Glomerular endothelial cell (primary cell): ENCODE results near the gene HLF. TPM values are rescaled to one million over a fixed set of nuclear protein-coding genes. Genes with fewer than 3 reads are reported as not detected.

Experiments used
- DNase-seq: peaks from one replicate; pipeline ENCODE4 v3.0.0-alpha.2; 2011; ENCODE audit warnings: low read depth, low spot score; ENCODE audit errors: extremely low read depth
- total RNA-seq: library from RNA; depleted of rRNA; stranded (reverse); fragments of >200 nt; gene quantifications from 2 replicates; pipeline ENCODE4 v1.2.3, GENCODE V29; 2015

The HLF gene, protein sequence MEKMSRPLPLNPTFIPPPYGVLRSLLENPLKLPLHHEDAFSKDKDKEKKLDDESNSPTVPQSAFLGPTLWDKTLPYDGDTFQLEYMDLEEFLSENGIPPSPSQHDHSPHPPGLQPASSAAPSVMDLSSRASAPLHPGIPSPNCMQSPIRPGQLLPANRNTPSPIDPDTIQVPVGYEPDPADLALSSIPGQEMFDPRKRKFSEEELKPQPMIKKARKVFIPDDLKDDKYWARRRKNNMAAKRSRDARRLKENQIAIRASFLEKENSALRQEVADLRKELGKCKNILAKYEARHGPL
- 0.29 TPM in 1 of 2 replicates, not detected in the other for total RNA-seq

DNA sequence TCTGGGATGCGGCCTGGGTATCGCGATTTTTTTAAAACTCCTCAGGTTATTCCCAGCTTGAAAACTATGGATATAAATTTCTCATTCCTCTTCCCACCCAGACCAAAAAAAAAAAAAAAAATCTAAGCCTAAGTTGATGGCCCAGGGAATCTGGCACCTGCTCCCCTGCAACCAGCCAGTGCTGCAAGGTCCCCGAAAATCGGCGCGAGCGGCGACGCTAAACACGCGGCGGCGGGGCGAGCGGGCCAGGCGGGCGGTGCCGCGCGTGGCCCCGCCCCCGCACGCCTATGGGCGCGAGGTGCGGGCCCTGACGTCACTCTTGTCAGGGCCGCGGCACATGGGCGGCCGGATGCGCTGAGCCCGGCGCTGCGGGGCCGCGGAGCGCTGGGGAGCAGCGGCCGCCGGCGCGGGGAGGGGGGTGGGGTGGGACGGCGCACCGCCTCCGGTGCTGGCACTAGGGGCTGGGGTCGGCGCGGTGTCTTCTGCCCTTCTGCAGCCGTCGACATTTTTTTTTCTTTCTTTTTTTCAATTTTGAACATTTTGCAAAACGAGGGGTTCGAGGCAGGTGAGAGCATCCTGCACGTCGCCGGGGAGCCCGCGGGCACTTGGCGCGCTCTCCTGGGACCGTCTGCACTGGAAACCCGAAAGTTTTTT, at the start of gene HLF:
Gene HLF, plus strand, starts transcription at position 316 of the 654 bp plus-strand sequence. CDS start 525 bp downstream, outside the sequence.
- no peak for DNase-seq

DNA sequence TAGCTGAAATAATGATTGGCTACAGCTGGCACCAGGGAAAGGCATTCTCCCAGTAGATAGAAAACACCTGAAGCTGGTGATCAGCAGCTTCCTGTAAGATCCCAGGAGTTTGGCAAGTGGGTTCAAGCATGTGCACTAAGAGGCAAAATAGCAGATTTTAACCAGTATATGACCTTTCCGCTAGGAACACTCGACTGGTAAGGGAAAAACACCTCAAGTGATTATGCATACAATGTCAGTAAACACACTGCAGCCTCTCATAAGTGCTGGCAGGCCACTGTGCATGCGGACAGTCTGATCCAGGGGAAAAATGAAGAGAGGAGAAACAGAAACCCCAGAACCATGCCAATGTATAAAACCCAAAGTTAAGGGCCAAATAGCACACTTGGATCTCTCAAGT, 49.0 kb upstream of the HLF start:
- DNase-seq = no peak

DNA sequence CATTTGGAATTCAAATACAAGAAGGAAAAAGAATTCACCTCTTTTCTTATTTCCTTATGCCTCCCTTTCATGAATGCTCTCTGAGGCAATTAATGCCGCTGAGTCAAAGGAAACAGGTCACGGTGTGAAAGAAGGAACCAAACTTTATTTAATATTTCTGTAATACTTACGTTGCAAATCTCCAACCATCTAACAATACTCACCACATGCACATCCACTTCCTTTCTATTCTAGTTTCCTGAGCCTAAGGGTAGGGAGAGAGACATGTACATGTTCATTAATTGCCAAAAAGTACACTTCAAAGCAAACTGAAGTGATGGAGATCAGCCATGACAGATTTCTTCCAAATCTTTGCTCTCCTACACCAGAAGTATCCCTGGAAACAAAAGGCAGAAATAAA, 47.9 kb upstream of the HLF start:
- DNase-seq = no peak

DNA sequence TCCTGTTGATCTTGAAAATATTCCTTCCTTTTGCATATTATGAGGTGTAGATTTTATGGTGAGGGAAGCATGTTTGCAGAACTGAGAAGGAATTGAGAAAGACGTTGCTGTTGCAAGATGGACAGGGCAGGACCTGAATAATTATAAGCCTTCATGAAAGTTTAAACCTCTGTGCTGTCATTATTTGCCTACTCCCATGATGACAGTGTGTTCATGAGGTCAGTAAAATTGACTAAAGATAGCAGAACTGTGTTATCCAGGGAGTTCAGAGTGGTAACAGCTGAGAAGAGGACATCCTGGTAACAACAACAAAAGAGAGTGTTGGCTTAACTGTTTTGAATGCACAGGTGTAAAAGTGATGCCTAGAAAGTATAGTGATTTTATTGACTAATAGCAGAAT, 45.3 kb upstream of the HLF start:
- DNase-seq = no peak

DNA sequence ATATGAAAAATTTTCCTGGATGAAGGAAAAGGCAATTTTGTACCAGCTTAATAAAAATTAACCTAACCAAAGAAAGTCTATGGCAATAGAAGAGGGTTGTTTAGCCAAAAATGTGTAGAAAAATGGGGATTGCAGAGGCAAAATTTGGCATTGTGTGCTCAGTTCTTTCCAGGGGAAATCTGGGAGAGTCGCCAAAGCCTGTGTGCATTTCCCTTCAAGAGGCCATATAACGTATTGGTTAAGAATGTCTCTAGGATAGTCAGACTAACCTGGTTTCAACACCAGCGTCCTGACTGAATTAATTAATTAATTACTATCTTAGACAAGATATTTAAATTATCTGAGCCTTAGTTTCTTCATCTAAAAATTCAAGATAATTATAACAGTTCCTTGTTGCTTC, 44.8 kb upstream of the HLF start:
- DNase-seq = no peak

DNA sequence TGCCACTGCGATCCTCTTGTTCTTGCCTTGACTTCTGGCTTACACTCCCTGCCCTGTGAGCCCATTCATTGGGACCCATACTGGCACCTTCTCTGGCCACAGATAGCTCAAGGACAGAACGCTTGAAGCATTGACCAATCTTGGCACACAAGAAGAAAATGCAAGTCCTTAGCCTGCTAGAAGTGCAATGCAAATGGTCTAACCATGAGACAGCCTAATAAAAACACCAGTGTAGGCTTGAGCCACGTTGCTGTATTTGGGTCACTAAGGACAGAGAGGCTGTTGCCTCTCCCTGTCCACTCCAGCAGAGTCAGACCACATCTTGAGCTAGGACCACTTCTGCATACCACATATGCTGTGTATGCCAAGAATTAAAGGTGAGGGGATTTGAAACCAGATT, 41.2 kb upstream of the HLF start:
- no peak for DNase-seq

DNA sequence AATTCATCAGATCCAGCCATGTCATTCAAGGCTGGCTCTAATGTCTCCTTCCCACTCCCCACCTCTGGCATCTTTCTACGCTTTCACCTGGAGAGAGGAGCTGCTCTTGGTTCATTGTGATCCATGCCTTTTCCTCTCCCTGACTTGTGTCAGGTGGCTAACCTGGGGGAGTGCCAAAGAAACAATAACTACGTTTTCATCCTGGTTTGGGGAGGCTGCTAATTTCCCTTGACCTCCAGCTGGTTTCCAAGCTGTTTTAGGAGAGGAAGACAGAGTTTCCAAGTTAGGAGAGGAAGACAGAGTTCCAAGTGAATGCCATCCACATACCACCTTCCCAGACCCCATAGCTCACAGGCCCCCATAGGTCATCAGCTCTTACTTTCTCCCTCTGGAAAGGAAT, 40.0 kb upstream of the HLF start:
- DNase-seq = no peak

DNA sequence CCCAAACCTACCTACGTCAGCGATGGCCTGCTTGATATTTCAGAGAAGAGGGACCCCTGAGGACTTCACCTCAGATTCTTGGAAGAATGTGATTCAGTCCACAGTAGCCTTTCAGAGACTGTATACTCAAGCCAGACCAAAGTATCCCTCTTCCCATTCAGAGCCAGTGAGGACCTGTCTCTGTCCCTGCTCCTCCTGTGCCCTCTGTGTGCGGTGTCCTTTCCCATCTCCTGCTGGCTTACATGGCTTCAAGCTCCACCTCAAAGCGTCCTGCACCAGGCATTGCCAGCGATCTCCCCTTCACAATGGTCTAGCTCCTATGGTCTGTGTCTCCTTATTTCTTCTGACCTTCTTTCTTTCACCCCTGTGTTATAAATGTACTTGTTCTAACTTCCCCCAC, 39.5 kb upstream of the HLF start:
- DNase-seq = no peak

DNA sequence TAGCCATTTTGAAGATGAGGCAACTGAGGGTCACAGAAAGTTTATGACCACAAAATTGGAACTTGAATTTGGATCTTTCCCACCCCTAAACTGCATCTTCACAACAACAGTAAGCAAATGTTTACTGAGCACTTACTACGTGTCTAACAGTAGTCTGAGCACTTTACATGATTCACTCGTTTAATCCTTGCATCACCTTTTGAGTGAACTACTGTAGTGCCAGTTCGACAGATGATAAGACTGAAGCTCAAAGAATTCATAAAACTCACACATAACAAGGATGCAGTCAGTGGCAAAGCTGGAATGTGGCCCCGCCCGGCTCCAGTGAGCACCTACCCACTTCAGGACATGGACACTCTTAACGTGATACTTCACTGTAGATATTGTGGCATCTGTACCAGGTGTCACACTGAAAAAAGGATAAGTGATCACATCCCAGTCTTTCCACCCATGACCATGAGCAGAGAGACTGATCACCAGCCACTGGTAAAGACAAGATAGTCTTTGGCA, 36.0 kb upstream of the HLF start:
- DNase-seq = no peak

DNA sequence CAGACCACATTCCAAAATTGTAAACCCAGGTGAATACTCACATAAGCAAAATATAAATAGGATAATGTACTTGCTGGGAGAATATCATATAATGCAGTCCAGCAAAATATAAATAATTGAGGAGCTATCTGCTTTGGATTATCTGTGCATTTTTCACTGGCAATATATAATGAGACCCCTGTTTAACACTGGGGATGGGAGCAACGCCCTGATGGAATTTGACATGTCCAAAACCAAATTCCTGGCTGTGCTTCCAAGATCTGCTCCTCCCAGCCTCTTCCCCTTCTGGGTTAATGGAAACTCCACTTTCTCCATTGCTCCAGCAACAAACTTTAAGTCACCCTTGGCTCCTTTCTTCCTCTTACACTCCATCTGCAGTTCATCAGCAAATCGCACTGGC, 35.5 kb upstream of the HLF start:
- no peak for DNase-seq

DNA sequence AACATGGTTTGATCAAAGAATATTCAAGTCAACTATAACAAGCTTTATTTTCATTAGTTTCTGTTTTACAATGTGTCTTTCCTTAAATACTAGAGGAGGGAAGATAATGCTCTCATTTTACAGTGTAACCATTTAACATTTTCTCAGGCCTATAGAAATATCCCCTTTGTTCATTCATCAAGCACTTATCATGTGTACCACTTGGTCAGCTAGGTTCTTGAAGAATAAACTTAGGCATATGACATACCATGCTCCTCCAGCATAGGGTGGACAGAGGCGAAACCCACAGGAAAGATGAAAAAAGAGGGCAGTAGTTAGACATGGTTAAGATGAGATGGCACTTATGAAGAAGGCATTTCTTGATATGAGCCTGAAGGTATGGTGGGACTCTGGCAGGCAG, 34.0 kb upstream of the HLF start:
- DNase-seq = no peak

DNA sequence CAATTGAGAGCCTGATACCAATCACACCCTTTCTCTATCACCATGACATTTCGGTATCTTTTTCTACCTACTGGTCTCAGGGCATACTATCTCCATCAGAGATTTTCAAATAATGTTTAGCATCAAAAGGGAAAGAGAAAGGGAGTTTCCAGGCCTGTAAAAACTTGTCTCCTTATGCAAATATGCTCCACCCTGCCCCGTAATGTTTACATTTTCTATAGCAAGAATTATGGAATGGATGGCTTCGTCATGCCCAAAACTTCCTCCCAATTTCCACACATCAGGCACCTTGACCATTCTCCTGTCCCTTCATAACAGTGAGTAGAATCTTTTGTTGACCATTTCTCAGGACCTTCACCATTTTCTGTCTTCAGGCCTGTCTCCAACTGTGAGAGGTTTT, 30.9 kb upstream of the HLF start:
- DNase-seq = no peak

DNA sequence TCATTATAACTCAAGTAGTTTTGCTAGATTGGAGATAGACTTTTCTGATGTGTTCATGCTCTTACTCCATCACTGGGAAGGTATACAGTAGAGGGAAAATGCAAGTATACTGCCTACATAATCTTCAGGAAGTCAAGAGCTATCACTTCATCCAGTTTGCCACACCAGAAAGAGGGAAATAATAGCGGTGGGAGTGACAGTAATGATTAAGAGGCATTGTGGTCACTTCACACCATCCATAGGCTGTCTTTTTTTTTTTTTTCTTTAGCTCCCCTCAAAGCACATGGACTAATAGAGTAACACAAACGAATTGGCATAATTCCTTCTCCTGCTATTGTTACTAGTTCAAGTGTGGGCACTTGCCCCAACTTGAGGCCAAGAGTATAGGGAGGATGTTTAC, 28.4 kb upstream of the HLF start:
- no peak for DNase-seq

DNA sequence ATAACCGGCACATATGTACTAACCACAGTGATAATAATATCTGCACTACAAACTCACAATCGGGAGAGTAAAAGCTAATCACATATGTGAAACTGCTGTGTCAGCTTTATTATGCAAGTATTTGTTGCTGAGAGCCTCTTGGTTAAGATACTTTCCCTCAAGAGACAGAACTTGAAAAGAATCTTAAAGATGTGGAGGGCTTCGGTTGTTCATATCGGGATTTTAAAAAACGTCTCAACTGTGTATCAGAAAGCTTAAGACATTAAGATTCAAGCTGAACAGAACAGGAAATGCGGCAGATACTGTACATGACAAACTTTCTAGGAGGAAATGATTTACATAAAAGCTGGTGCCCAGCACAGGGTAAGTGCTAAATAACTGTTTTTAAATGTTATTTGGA, 27.5 kb upstream of the HLF start:
- no peak for DNase-seq

DNA sequence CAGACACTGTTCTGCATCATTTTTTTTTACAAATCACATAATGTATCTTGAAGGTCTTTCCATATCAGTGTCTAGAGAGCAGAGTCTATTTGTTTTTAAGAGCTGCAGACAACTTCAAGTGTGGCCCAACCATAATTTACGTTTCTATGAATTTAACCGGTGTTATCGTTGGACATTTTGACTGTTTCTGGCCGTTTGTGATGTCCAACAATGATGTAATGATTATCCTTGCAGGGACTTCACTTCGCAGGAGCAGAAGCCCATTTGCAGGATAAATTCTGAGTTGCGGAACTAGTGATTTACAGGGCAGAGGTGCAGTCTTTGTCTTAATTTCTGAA, 26.9 kb upstream of the HLF start:
- DNase-seq = no peak

DNA sequence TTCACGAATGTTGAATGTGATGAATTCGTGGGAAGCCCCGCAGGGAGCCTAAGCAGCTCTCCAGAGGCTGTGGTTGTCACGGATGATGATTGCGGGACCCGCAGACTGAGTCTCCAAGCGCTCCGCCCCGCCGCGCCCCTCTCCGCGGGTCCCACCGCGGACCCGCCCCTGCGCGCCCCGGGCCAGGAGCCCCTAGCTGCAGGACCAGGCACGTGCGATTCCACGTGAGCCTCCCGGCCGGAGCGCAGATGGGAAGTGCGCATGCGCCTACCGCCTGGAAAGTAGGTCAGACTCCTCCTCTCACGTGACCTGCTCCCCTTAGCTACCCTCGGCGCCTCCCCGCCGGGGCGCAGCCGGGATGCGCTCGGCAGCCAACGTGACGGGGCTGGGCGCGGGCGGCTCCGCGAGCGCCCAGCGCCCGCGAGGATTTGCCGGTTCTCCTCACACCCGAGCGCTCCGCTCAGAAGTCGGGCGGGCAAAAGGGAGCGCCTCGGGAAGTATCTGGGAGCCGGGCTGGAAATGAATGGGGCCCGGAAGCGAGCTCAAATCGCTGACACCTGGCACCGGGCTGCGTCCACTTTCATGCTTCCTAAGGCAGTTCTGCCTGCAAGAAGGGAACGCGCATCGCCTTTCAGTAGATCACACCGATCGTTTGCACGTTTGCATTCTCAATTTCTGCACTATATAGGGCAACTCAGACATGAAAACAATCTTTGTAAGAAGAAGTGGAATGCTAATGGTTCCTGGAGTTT, 26.4 kb upstream of the HLF start:
- DNase-seq = peak; percentile 33

DNA sequence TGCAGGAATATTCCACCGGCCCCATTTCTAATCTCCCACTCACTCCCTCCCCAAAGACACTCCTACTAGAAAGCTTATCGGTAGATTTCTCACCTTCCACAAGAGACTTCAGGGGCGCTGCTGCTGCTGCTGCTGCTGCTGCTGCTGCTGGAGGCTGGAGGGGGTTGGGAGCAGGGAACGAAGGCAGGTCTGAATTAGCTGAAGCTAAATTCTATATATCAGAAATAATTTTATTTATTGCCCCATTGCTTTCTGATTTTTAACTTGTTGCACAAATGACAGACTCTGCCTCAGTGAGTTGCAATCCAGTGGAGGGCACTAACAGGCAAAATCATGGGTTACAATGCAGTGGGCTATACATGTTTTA, 25.8 kb upstream of the HLF start:
- no peak for DNase-seq

DNA sequence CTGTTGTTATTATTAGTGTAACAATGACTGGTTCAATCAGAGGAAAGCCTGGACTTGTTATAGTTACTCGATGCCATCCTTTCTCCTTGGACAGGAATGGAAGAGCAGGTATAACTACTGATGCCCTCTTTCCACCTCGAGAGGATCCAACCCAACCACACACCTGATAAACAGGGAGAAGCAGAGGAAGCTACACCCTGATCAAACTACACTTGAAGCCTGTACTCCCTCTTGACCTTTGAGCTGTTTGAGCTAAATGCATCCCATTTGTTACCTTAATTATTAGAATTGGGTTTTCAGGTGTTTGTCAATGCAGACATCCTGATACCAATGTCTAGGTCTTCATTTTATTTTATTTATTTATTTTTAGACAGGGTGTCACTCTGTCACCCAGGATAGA, 23.7 kb upstream of the HLF start:
- no peak for DNase-seq

DNA sequence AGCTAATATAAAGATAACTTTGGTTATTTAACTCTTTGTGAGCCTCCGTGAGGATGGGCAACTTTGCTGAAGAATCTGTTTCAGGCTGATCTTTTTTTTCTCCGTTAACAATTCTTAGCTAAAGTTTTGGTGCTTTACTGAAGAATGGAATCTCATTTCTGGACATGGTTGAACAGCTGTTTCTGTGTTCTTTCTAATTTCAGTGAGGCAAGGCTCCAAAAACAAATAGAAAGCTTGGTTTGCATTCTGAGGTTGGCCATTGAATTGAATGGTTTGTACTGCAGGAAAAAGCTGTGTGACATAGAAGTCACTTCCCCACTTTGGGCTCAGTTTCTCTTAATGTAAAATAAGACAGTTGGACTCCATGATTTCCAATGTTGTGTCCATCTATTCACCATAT, 22.3 kb upstream of the HLF start:
- DNase-seq = no peak

DNA sequence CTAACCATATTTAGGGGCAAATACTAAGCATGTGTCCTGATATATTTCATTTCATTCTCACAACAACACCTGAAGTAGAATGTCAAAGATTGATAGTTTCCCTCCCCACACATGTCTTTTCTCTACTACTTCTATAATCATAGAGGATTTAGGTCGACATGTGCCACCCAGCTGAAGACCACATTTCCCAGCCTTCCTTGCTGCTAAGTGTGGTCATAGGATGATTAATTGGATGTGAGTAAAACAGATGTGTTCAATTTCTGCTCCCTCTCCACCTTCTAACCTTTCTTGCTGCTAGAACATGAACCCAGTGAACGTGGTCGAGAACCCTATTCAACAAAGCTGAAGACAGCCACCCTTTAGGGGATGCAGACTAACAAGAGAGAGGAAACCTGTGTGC, 18.8 kb upstream of the HLF start:
- no peak for DNase-seq

DNA sequence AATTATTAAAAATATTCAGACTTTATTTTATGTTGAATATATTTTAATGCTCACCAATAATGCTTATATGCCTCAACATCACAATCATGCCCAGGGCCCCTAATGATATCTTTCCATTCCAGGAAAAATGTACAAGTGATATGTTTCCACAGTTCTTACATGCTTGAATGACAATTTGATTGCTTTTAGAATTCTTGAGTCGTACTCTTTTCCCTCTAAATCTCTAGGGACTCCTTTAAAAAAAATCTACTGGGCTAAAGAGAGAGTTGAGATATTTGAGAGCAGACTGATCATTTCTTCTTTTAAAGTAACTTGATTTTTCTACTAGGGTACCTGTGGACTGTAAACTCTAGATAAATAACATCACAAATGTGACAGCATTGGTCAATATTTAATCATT, 18.2 kb upstream of the HLF start:
- DNase-seq = no peak

DNA sequence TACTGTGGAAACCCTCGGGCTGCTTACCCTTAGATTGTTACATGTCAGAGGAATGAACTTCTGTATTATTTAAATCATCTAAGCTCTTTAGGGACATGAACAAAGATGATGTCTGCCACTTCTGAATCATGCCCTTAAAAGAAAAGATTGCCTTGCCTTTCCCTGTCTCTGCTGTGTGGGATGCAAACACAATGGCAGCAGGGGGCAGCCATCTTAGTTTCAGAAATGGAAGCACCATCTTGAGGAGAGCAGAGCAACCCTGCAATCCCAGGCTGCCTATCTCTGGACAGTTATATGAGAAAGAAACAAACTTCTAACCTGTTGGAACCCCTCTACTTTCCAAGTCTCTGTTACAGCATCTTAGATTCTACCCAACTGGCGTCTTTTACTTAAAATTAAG, 16.7 kb upstream of the HLF start:
- DNase-seq = no peak
